ENCODE data around the gene FBLN1.

Gene FBLN1

GRCh38 chr22:45562537-45563361, 60.1 kb downstream of the FBLN1 start:
- Histone ChIP-seq H3K9me3 (ENCODE audit: control insufficient read depth, low read length) (no peaks in the 10 kb centered on the region), H3K4me3 (ENCODE audit: low read depth, low read length) (no peak overlapping the region), H3K4me2 (ENCODE audit: low read length) (no peak overlapping the region), H3K79me2 (no peaks in the 10 kb centered on the region), H3K4me1 (no peaks in the 10 kb centered on the region), H3K27me3 (ENCODE audit: control insufficient read depth, insufficient read depth, low read length) (no peaks in the 10 kb centered on the region), H2AFZ (no peak overlapping the region), H3K36me3 (ENCODE audit: control insufficient read depth, insufficient read depth, low read length) (no peaks in the 10 kb centered on the region), H3K9ac (no peak overlapping the region), H3K27ac (no peak overlapping the region)
- TF ChIP-seq CTCF (IDR thresholded peaks at IDR 0.05): no peak

GRCh38 chr22:45563362-45564040, 60.8 kb downstream of the FBLN1 start:
- Histone ChIP-seq H3K27ac (no peak overlapping the region), H3K4me1 (no peaks in the 10 kb centered on the region), H3K27me3 (ENCODE audit: control insufficient read depth, insufficient read depth, low read length) (no peaks in the 10 kb centered on the region), H3K36me3 (ENCODE audit: control insufficient read depth, insufficient read depth, low read length) (no peaks in the 10 kb centered on the region), H3K9ac (no peak overlapping the region), H3K9me3 (ENCODE audit: control insufficient read depth, low read length) (no peaks in the 10 kb centered on the region), H3K79me2 (no peaks in the 10 kb centered on the region), H3K4me3 (ENCODE audit: low read depth, low read length) (no peak overlapping the region), H2AFZ (no peak overlapping the region), H3K4me2 (ENCODE audit: low read length) (no peak overlapping the region)
- no peak for TF ChIP-seq CTCF (IDR thresholded peaks at IDR 0.05)

GRCh38 chr22:45564349-45565030, 61.8 kb downstream of the FBLN1 start:
- Histone ChIP-seq H3K27ac (no peak overlapping the region), H3K4me1 (no peaks in the 10 kb centered on the region), H2AFZ (no peak overlapping the region), H3K4me2 (ENCODE audit: low read length) (no peak overlapping the region), H3K36me3 (ENCODE audit: control insufficient read depth, insufficient read depth, low read length) (no peaks in the 10 kb centered on the region), H3K9me3 (ENCODE audit: control insufficient read depth, low read length) (no peaks in the 10 kb centered on the region), H3K4me3 (ENCODE audit: low read depth, low read length) (no peak overlapping the region), H3K79me2 (no peaks in the 10 kb centered on the region), H3K27me3 (ENCODE audit: control insufficient read depth, insufficient read depth, low read length) (no peaks in the 10 kb centered on the region), H3K9ac (no peak overlapping the region)
- no peak for TF ChIP-seq CTCF (IDR thresholded peaks at IDR 0.05)

GRCh38 chr22:45565171-45565570, 62.5 kb downstream of the FBLN1 start:
- no peak for TF ChIP-seq CTCF (IDR thresholded peaks at IDR 0.05)
- Histone ChIP-seq H3K4me3 (ENCODE audit: low read depth, low read length) (no peak overlapping the region), H2AFZ (no peak overlapping the region), H3K36me3 (ENCODE audit: control insufficient read depth, insufficient read depth, low read length) (no peaks in the 10 kb centered on the region), H3K9me3 (ENCODE audit: control insufficient read depth, low read length) (no peaks in the 10 kb centered on the region), H3K9ac (no peak overlapping the region), H3K27ac (no peak overlapping the region), H3K4me2 (ENCODE audit: low read length) (no peak overlapping the region), H3K27me3 (ENCODE audit: control insufficient read depth, insufficient read depth, low read length) (no peaks in the 10 kb centered on the region), H3K79me2 (no peaks in the 10 kb centered on the region), H3K4me1 (no peaks in the 10 kb centered on the region)
